Activated CD8-positive, alpha-beta memory T cell treated with anti-CD3 and anti-CD28 coated beads, Interleukin-2, amount 50 U/mL, for 4 hours (primary cell): ENCODE data around the gene DOCK10.
A peak's percentile ranks its signal among the peaks of the same experiment; 100 is the strongest.
"Not testable (repeated sequence)": the region's sequence is repeated elsewhere in the genome, so short reads cannot be mapped to it uniquely, and the experiment has no call there.

Experiments used
- DNase-seq: peaks from one replicate; pipeline ENCODE4 v3.0.0-alpha.2; 2020

Gene DOCK10

DNA sequence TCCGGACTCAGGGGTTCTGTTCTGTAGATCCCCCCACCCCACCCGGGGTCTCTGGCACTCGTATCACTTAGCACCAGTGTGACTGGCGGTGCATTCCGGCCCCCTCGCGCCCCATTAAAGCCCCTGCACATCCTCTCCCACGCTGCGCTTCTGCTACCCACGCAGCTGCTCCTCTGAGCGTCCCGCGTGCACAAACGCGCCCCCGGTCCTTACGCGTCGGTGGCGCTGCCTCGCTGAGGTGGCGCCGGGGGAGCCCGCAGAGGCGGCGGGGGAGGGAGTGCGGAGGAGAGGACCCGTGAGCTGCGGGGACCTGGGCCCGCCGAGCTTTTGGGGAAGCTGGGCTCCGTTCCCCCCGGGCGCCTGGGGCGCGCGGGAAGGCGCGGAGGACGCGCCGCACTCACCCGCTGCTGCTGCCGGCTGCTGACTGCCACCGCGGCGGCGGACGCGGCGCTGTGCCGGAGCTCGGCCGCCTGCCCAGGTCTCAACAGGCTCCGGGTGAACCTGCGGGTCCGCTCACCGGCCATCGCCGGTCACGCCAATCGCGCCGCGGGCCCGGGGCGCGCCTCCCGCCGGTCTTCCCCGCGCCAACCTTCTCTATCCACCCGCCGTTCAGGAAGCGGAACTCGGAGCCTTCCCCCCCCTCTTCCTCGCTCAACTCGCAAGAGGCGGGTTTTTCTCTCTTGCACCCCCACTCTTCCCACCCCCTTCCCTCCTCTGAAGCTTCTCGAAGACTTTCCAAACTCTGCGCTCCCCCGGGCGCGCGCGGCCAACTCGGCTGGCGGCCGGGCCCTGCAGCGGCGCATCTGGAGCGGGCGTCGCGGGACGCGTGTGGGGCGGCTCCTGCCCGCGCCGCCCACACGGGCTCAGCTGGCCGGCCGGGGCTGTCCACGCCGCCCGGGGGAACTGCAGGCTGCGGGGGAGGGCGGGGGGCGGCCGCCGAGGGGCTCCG, at the start of gene DOCK10:
TSS of gene DOCK10 (minus strand) at position 618 of the 949 bp plus-strand sequence. CDS start at position 524, 94 bp downstream.
- peak; percentile 79 for DNase-seq

GRCh38 chr2:225091336-225091735, 49.1 kb upstream of the DOCK10 start:
- no peak for DNase-seq

GRCh38 chr2:225090746-225091145, 48.5 kb upstream of the DOCK10 start:
- no peak for DNase-seq

GRCh38 chr2:225086915-225087314, 44.6 kb upstream of the DOCK10 start:
- no peak for DNase-seq

GRCh38 chr2:225086439-225086838, 44.2 kb upstream of the DOCK10 start:
- DNase-seq = no peak

GRCh38 chr2:225083276-225083675, 41.0 kb upstream of the DOCK10 start:
- no peak for DNase-seq

DNA sequence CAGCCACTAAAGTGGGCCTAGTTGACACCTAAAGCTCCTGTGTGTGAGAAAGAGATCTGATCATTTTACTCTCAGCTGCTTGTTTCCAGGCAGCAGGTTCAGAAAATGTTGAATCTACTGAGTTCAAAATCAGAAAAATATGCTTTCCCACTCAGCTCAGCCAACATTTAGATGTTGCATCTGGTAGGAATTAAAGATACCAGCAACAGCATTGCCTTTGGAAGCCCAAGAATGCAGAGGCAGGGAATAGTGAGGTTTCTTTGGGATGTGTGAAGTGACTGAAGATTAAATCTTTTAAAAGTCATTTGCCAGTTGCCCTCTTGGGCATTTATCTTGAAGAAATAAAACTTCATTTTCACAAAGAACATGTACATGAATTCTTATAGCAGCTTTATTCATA, 33.9 kb upstream of the DOCK10 start:
- no peak for DNase-seq

DNA sequence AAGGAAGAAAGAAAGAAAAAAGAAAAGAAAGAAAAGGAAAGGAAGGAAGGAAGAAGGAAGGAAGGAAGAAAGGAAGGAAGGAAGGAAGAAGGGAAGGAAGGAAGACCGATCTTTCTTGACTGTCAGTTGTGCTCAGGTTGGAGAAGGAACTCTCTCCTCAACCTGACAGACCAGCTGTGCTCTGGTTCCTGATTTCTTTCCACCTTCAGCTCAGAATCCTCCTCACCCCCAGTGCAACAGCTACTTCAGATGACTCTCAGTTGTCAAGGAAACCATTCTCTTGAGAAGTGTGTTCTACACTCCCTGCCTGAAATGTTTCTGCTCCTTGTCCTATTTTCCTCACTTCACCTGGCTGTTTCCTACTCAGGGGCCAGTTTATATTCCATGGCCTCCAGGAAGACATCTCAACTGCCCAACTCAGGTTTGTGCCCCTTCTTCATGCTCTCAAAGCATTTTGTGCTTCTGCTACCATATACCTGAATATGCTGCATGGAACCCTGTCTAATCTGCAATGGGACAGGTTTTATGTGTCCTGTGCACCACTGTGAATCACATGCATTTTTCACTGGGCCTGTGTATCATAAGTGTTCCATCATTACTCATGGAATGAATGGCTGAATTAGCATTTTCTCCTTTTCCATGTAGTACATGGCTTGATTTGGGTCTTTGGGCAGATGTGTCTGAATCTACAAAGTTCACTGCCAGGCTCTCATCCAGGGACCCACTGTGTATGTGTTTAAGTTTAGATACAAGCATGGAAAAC, 32.8 kb upstream of the DOCK10 start:
- no peak for DNase-seq

GRCh38 chr2:225074366-225074765, 32.1 kb upstream of the DOCK10 start:
- no peak for DNase-seq

GRCh38 chr2:225073198-225073597, 30.9 kb upstream of the DOCK10 start:
- DNase-seq = no peak

DNA sequence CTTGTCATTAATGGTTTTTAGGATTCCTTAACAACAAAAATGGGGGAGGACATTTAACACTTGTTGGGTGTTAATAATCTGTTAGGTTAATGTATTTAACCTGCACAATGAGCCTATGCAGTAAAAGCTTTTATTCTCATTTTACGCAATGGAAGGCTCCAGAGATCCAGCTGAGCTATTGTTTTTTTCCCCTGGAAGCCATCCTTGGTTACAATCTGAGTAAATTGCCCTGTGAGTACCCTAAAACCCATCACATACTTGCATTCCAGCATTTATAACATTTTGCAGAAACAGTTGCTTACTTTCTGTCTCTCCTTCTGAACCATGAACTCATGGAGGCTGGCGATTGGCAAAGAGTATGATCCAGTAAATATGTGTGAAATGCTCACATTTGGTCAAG, 30.2 kb upstream of the DOCK10 start:
- DNase-seq = no peak

GRCh38 chr2:225070811-225071210, 28.5 kb upstream of the DOCK10 start:
- no peak for DNase-seq

GRCh38 chr2:225069966-225070365, 27.7 kb upstream of the DOCK10 start:
- DNase-seq = no peak

- DNase-seq = no peak
Measured at GRCh38 chr2:225069477-225069876, 27.2 kb upstream of the DOCK10 start.

GRCh38 chr2:225065882-225066281, 23.6 kb upstream of the DOCK10 start:
- no peak for DNase-seq

DNA sequence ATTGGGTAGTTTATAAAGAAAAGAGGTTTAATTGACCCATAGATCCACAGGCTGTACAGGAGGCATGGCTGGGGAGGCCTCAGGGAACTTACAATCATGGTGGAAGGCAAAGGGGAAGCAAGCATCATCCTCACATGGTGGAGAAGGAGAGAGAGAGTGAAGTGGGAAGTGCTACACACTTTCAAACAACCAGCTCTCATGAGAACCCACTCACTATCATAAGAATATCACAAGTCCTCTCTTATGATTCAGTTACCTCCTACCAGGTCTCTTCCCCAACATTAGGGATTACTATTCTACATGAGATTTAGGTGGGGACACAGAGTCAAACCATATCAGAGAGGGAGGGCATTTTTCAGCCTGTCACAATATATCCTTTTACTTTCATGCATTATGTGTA, 22.7 kb upstream of the DOCK10 start:
- no peak for DNase-seq

DNA sequence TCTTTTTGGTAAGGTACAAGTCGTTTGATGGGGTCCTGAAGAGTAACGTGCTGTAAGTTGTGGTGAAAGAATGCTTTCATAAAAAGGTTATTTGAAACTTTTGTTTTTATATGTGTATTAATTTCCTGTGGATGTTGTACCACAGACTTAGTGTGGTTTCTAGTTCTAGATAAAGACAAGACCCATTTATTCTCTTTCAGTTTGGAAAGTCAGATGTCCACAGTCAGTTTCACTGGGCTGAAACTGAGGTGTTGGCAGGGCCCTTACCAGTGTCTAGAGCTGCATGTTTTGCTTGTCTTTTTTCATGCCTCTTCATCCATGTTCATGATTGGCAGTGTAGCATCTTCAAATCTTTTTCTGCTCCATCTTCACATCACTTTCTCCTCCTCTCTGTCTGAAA, 22.1 kb upstream of the DOCK10 start:
- DNase-seq = no peak

- DNase-seq = no peak
Measured at GRCh38 chr2:225056330-225057073, 14.2 kb upstream of the DOCK10 start.

- no peak for DNase-seq
Measured at GRCh38 chr2:225055714-225056113, 13.4 kb upstream of the DOCK10 start.

- DNase-seq = no peak
Measured at GRCh38 chr2:225052703-225053102, 10.4 kb upstream of the DOCK10 start.

DNA sequence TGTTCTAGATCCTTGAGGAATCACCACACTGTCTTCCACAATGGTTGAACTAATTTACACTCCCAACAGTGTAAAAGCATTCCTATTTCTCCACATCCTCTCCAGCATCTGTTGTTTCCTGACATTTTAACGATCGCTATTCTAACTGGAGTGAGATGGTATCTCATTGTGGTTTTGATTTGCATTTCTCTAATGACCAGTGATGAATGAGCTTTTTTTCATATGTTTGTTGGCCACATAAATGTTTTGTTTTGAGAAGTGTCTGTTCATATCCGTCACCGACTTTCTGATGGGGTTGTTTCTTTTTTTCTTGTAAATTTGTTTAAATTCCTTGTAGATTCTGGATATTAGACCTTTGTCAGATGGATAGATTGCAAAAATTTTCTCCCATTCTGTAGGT, 5.2 kb upstream of the DOCK10 start:
- not testable (repeated sequence) for DNase-seq

DNA sequence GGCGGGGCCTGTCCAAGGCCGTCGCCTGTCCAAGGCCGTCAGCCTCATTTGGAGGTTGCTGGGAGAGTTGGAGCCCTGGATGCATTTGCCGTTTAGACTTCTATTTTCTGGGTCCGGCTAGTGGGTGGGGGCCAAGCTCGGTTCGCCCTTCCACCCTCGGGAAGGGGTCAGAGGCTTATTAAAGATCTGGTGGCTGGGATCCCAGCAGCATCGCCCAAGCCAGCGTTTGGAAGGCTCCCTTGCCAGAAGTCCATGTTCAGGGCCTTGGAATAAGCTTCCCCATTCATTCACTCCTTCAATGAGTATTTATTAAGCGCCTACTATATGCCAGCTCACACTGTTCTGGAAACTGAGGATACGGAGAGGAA, 516 bp upstream of the DOCK10 start:
- no peak for DNase-seq

DNA sequence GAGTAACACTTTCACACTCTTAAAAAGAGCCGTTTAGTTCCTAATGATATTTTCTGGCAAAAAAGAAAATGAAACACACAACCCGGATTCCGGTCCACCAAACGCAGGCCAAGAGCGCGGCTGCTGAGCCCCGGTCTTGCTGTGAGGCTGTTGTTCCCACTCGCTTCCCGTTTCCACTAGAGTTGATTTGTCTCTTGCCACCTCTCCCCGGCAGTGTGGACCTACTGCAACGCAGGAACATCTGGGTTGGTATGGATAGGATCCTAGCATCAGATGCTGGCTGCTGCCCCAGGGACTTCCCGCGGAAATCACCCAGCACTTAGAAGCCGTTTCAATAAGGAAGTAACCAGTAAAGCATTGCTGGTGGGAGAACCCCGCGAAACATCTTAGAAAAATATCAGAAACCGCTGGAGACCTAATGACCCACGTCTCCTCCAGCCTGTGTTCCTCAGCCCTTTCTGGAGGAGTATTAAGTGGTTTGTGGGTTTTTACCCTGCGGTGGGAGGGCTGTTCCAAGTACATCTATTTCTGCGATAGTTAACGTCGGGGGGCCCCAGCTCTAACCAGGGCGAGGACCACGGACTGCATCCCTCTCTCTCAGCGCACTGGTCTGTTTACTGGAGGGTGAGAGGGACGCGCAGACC, 939 bp downstream of the DOCK10 start:
- DNase-seq = peak; percentile 58
